GM12874 (cell line): Measurements from ENCODE around the gene ANKS3.

ENCODE experiments used
- CTCF ChIP-seq: IDR thresholded peaks from 2 replicates; pipeline ENCODE4 v1.5.1; 2011; ENCODE audit warnings: low read depth, mild to moderate bottlenecking, control low read depth, low read length, moderate library complexity; ENCODE audit not compliant: insufficient read depth

The ANKS3 gene

GRCh38 chr16:4752351-4753100 is 18.5 kb upstream of the ANKS3 start:
- TF ChIP-seq CTCF = no peak

DNA sequence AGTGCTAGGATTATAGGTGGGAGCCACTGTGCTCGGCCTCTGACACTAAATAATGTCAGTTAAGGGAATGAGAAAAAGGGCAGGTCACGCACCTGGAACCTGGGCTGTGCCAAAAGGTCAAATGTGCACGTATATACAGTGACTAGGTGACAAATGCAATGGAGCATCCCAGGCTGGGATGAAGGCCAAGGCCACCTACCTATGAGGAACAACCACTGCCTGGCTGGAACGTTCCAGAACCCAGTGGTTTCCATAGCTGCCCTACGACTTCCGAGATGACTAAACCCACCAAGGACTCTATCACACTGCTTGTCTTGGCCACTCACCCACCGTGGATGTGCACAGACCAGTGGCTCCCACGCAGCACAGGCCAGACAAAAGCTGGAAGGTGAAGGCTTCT is 16.8 kb upstream of the ANKS3 start:
- no peak for TF ChIP-seq CTCF

GRCh38 chr16:4749700-4750257 is 15.7 kb upstream of the ANKS3 start:
- TF ChIP-seq CTCF = no peak

GRCh38 chr16:4748682-4749411 is 14.8 kb upstream of the ANKS3 start:
- TF ChIP-seq CTCF = no peak

- no peak for TF ChIP-seq CTCF
These were observed 14.0 kb upstream of the ANKS3 start for GRCh38 chr16:4747906-4748681.

DNA sequence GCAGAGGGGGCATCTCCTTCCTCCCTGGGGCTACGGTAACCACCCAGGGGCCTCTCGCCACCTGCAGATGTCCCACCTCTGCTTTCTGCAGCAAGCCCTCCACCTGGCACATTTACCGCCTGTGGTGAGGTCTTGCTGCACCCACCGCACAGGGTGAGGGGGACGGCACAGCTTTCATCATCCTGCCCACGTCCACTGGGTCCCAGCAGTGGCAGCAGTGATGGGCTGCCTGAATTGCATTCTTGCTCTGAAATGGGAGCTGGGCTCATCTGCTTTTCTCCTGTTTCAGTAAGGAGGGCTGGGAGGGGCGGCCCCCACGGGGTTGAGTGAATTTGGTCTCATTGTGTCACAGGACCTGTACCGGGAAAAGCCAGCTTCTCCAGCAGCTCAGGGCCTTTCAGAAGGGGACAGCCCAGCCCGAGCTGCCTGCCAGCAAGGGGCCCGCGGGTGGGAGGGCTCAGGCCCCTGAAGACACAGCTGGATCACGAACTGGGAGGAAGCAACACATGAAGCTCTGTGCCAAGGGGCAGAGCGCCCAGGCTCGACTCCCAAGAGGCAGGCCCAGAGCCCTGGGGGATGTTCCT is 13.0 kb upstream of the ANKS3 start:
- no peak for TF ChIP-seq CTCF
